Stimulated activated CD8-positive, alpha-beta memory T cell treated with anti-CD3 and anti-CD28 coated beads, Interleukin-2, amount 100 ng/mL, for 48 hours (primary cell): ENCODE results near the gene PPP1R14C.
A peak's percentile ranks its signal among the peaks of the same experiment; 100 is the strongest.
"Not testable (repeated sequence)": the region's sequence is repeated elsewhere in the genome, so short reads cannot be mapped to it uniquely, and the experiment has no call there.

ENCODE experiments used
- DNase-seq, 2 donors: peaks; one replicate each; pipeline ENCODE4 v3.0.0-alpha.2; 2020; ENCODE audit warnings: low read depth in 2 of 2

Gene PPP1R14C

GRCh38 chr6:150142670-150143515 lies at the start of gene PPP1R14C:
TSS of gene PPP1R14C (plus strand) at chr6:150143044. CDS start at chr6:150143193, 149 bp downstream.
- DNase-seq = peak; percentile 14 to 18

GRCh38 chr6:150093397-150093796 lies 49.4 kb upstream of the PPP1R14C start:
- no peak for DNase-seq

- no peak for DNase-seq
These were observed 44.7 kb upstream of the PPP1R14C start for GRCh38 chr6:150098155-150098554.

GRCh38 chr6:150099546-150099945 lies 43.3 kb upstream of the PPP1R14C start:
- no peak for DNase-seq

- no peak for DNase-seq
These were observed 42.9 kb upstream of the PPP1R14C start for GRCh38 chr6:150099953-150100352.

- DNase-seq = no peak
These were observed 42.1 kb upstream of the PPP1R14C start for GRCh38 chr6:150100745-150101144.

- no peak for DNase-seq
These were observed 40.0 kb upstream of the PPP1R14C start for GRCh38 chr6:150102750-150103270.

GRCh38 chr6:150112233-150112632 lies 30.6 kb upstream of the PPP1R14C start:
- DNase-seq = no peak

- no peak for DNase-seq
These were observed 27.1 kb upstream of the PPP1R14C start for GRCh38 chr6:150115769-150116168.

- no peak for DNase-seq
These were observed 26.5 kb upstream of the PPP1R14C start for GRCh38 chr6:150116200-150116800.

GRCh38 chr6:150118203-150118602 lies 24.6 kb upstream of the PPP1R14C start:
- no peak for DNase-seq

GRCh38 chr6:150118627-150119026 lies 24.2 kb upstream of the PPP1R14C start:
- no peak for DNase-seq

- no peak for DNase-seq
These were observed 23.7 kb upstream of the PPP1R14C start for GRCh38 chr6:150119173-150119572.

GRCh38 chr6:150123645-150124044 lies 19.2 kb upstream of the PPP1R14C start:
- DNase-seq = no peak

- no peak for DNase-seq
These were observed 18.6 kb upstream of the PPP1R14C start for GRCh38 chr6:150124235-150124634.

- no peak for DNase-seq
These were observed 16.1 kb upstream of the PPP1R14C start for GRCh38 chr6:150126641-150127291.

GRCh38 chr6:150128425-150128824 lies 14.4 kb upstream of the PPP1R14C start:
- no peak for DNase-seq

- DNase-seq = no peak
These were observed 13.0 kb upstream of the PPP1R14C start for GRCh38 chr6:150129616-150130505.

GRCh38 chr6:150133686-150134085 lies 9.2 kb upstream of the PPP1R14C start:
- DNase-seq = no peak

- no peak for DNase-seq
These were observed 8.4 kb upstream of the PPP1R14C start for GRCh38 chr6:150134280-150134920.

- DNase-seq = not testable (repeated sequence)
These were observed 5.1 kb upstream of the PPP1R14C start for GRCh38 chr6:150137711-150138110.
